GM11168 (cell line): ENCODE data around the gene JAG1.

Source experiments
- in situ Hi-C: fragments of 300-500 bp; cut with MboI; formaldehyde crosslinking; loops from one replicate; pipeline ENCODE4 v1.12.0; 2022; ENCODE audit warnings: low sequenced_read_pairs; ENCODE audit not compliant: unreplicated experiment

JAG1 gene

DNA sequence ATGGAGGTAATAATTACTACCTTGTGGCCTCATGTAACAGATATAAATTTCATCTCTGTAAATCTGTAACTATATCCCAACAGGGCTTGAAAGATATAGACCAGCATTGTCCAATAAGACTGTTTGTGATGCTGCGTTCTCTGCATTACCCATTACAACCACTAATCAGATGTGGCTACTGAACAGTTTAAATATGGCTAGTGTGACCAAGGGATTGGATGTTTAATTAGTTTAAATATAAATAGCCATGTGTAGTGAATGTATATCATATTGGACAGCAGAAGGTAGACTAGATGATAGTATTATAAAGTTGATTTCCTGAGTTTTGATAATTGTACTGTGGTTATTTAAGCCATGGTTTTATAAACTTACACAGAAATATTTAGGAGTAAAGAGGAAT, 27.8 kb upstream of the JAG1 start:
- in situ Hi-C loops, result no loop called here

GRCh38 chr20:10699941-10700340, 26.1 kb upstream of the JAG1 start:
- in situ Hi-C loops, result loop anchor here (25.0 kb wide), 2 partner anchors 562 to 837 kb away; no protein-coding TSS in a partner anchor

- in situ Hi-C loops, result loop anchor here (25.0 kb wide), 2 partner anchors 563 to 838 kb away; no protein-coding TSS in a partner anchor
Observed at GRCh38 chr20:10699489-10699888, 25.7 kb upstream of the JAG1 start.

DNA sequence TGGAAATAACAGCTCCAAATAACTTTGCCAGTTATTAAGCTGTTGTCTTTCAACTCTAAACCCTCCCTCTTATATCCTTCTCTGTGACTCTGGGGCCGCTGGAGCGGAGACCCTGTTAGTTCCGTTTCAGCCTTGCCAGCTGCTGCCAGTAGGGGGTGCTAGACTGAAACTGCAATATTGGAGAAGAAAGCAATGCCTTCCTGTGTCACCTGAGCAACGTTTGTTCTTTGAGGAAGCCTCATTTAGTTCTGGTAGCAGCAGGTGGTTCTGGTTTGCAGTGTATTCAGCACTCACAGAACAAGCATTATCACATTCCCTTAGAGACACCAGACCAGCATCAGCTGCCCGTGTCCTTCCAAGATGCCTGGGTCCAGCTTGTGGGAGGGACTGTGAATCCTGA, 22.9 kb upstream of the JAG1 start:
- in situ Hi-C loops, result loop anchor here (25.0 kb wide), 2 partner anchors 566 to 841 kb away; no protein-coding TSS in a partner anchor

- in situ Hi-C loops, result loop anchor here (25.0 kb wide), 2 partner anchors 573 to 848 kb away; no protein-coding TSS in a partner anchor
Observed at GRCh38 chr20:10689385-10689784, 15.6 kb upstream of the JAG1 start.

GRCh38 chr20:10687895-10688294, 14.1 kb upstream of the JAG1 start:
- in situ Hi-C loops, result loop anchor here (25.0 kb wide), 2 partner anchors 574 to 849 kb away; no protein-coding TSS in a partner anchor

DNA sequence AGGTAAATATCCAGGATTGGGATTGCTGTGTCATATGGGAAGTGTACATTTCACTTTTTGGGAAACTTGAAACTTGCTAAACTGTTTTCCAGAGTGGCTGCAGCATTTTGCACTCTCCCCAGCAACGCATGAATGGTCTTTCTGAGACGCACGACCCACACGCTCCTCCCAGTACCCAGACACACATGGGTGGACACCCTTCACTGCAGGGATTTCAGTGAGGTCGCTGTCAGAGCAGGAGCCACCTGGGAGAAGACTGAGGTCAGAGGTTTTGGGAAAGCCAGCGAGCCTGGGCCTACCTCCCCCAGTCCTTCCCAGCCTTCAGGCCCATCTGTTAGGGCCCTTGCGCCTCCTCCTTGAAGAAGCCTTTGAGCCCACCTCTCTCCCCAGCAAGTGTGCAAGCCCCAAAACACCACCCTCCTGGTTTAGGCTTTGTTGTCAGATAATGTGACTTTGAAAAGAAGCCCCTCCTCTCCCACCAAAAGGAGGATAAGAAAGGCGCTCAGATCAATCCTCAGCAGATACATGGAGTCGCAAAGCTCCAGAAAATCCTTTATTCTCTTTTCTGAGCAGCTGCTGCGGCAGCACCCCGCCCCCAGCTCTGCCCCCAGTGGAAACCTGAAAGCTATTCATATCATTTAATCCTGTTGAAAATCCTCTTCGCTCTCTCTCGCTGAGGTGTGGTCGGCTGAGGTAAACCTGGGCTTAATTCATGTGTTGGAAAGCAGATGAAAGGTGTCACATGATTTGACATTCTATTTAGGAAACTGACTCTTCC, 12.7 kb upstream of the JAG1 start:
- in situ Hi-C loops, result loop anchor here (25.0 kb wide), 2 partner anchors 576 to 851 kb away; no protein-coding TSS in a partner anchor

GRCh38 chr20:10683537-10683936, 9.7 kb upstream of the JAG1 start:
- in situ Hi-C loops, result loop anchor here (25.0 kb wide), 2 partner anchors 579 to 854 kb away; no protein-coding TSS in a partner anchor

DNA sequence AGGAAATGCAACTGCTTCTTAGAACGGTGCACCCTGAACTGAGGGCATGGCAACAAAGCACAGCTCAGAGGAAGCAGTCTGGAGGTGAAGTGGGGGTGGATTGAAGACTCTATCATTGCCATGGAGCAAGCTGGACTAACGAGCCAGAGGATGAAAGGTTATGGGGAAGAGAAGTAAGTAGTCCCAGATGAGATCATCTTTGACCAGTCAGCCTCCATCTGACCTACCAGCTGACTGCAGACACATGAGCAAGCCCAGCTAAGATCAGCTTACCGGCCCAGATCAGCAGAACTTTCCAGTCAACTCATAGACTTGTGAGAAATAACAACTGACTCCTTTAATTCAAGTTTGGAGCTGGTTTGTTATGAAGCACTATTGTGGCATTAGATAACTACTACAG, 9.1 kb upstream of the JAG1 start:
- in situ Hi-C loops, result loop anchor here (25.0 kb wide), 2 partner anchors 579 to 854 kb away; no protein-coding TSS in a partner anchor

GRCh38 chr20:10681494-10681893, 7.7 kb upstream of the JAG1 start:
- in situ Hi-C loops, result loop anchor here (25.0 kb wide), 2 partner anchors 581 to 856 kb away; no protein-coding TSS in a partner anchor

DNA sequence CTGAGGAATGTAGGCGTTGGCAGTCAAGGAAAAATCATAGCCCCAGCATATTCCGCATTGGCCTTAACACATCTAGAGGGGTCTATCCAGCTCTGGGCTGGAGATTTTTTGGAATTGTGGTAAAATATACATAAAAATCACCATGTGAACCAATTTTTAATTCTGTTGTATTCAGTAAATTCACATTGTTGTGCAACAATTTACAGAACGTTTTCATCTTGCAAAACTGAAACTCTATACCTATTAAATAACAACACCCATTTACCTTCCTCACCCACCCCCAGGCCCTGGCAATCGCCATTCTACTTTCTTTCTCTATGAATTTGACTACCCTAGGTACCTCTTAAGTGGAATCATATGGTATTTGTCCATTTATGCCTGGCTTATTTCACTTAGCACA, 6.8 kb upstream of the JAG1 start:
- in situ Hi-C loops, result loop anchor here (25.0 kb wide), 2 partner anchors 582 to 857 kb away; no protein-coding TSS in a partner anchor

DNA sequence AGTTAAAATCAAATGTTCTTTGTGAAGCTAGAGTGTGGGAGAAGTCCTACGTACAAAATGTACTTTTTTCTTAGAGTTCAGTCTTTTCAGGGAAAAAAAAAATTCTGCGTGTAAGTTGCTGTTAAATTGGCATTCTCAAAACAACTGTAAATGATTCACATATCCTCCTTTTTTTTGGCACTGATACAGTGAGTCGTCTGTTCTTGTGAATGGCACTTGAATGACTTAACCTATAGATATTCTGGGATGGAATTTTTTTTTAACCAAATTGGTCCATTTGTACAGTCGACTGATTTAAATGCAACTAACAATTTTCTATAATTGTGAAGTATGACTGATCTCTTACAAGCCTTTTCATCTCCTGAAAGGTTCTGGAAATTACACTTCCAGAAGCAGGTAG, 5.5 kb upstream of the JAG1 start:
- in situ Hi-C loops, result loop anchor here (10.0 to 25.0 kb wide), 3 partner anchors 244 to 858 kb away; partner anchors contain the start of genes MKKS and SLX4IP

DNA sequence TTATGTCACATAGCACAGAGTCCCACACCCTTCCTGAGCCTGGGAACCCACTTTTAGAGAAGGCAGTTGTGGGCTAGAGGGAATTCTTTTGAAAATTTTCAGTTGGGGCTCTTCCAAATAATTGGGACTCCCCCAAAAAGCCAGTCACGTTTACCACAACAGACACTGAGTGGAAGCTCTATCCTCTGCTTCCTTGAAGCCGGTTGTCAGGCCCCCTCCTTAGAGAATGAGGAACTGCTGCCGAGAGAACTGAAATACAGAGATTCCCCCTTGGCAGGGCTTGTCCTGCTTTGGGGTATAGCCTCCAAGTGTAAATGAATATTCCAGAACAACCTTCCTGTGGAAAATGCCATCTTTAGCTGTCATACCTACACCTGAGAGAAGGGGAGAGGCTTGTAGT, 2.7 kb upstream of the JAG1 start:
- in situ Hi-C loops, result loop anchor here (10.0 to 25.0 kb wide), 3 partner anchors 242 to 861 kb away; partner anchors contain the start of genes MKKS and SLX4IP

DNA sequence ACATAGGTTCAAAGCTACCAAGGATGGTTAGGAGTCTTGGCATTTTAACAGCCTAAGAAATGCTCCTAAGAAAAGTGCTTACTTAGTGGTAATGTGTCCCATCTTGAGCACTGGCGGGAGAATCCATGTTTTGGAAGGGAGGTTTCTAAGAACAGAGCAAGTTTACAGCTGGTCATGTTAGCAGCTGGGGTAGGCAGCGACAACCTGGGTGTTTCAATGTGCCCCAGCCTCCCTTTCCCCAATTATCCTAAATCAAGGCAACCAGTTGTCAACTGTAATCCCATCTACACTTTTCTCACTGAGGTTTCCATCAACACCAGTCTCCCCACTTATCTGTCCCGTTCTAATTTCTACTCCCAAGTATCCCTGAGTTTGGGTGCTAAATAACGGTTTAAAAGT, 1.6 kb upstream of the JAG1 start:
- in situ Hi-C loops, result loop anchor here (10.0 to 25.0 kb wide), 3 partner anchors 241 to 862 kb away; partner anchors contain the start of genes MKKS and SLX4IP

GRCh38 chr20:10674684-10675449, 1.1 kb upstream of the JAG1 start:
- in situ Hi-C loops, result loop anchor here (10.0 to 25.0 kb wide), 3 partner anchors 240 to 862 kb away; partner anchors contain the start of genes MKKS and SLX4IP

DNA sequence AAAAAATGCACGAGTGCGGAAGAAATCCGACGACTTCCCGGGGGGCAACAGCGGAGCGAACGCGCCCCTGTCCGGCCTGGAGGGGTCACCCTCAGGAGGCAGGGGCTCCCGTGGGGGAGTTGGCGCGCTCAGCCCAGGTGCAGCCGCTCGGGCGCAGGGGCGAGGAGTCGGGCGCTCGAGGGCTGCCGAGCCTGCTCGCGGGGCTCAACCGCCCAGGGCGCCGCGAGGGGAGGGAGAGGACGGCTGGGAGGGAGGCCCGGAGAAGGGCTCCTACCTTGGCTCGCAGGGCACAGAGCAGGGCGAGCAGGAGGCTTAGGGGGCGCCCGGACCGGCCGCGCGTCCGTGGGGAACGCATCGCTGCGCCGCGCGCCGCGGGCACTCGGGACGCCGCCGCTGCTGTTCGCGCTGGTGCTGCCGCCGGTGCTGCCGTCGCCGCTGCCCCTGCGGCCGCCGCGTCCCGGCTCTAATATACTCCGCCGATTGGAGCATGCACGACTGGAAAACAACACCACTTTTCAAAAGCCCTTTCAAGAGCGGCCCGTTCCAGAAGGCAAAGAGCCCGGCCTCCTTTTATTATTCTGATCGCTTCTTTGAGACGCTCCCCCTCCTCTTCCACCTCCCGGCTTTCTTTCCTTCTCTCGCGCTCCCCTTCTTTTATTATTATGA, 490 bp downstream of the JAG1 start:
- in situ Hi-C loops, result loop anchor here (10.0 kb wide), 1 partner anchor 239 kb away; the partner anchor contains the start of genes MKKS and SLX4IP

GRCh38 chr20:10672624-10673127, 1.1 kb downstream of the JAG1 start:
- in situ Hi-C loops, result loop anchor here (10.0 kb wide), 1 partner anchor 238 kb away; the partner anchor contains the start of genes MKKS and SLX4IP

- in situ Hi-C loops, result loop anchor here (10.0 kb wide), 1 partner anchor 237 kb away; the partner anchor contains the start of genes MKKS and SLX4IP
Observed at GRCh38 chr20:10671919-10672623, 1.7 kb downstream of the JAG1 start.
